Transverse colon (tissue), 4 donors: Measurements from ENCODE around the gene CHN1. TPM values are rescaled to one million over a fixed set of nuclear protein-coding genes. Genes with fewer than 3 reads are reported as not detected.

Experiments
- DNase-seq: peaks from one replicate; pipeline ENCODE4 v3.0.0-alpha.2; 2019
- H3K27ac ChIP-seq, 4 donors: fragments of 200-600 bp; sonication (generic); 2 replicates each; pipeline ENCODE4 v1.5.1; 2016 to 2018; ENCODE audit warnings: inconsistent platforms in 4 of 4
- H3K27me3 ChIP-seq: fragments of 200-600 bp; sonication (generic); 2 replicates; pipeline ENCODE4 v1.5.1; 2017; ENCODE audit warnings: inconsistent platforms
- H3K36me3 ChIP-seq, 4 donors: fragments of 200-600 bp; sonication (generic); 2 replicates each; pipeline ENCODE4 v1.5.1; 2017 to 2019; ENCODE audit warnings: inconsistent platforms in 4 of 4
- H3K4me1 ChIP-seq, 4 donors: fragments of 200-600 bp; sonication (generic); 2 replicates each; pipeline ENCODE4 v1.5.1; 2017 to 2020; ENCODE audit warnings: inconsistent platforms in 4 of 4
- H3K4me3 ChIP-seq, 4 donors: fragments of 200-600 bp; sonication (generic); 1 replicate in 1 of 4; 2 replicates in 3 of 4; pipeline versions ENCODE4 v1.5.1 to v1.6.1; 2017 to 2019; ENCODE audit warnings: inconsistent platforms in 4 of 4
- H3K9me3 ChIP-seq, 2 donors: fragments of 200-600 bp; sonication (generic); 2 replicates each; pipeline ENCODE4 v1.5.1; 2017 to 2019; ENCODE audit warnings: inconsistent platforms in 2 of 2
- EP300 ChIP-seq: sonication (generic); formaldehyde crosslinking; IDR thresholded peaks from one replicate; pipeline ENCODE4 v1.6.1; 2017; ENCODE audit warnings: antibody characterized with exemption, low read depth
- POLR2A ChIP-seq: fragments of 450-650 bp; IDR thresholded peaks from one replicate; pipeline ENCODE4 v1.6.1; 2016; ENCODE audit warnings: antibody characterized with exemption, mild to moderate bottlenecking, moderate library complexity
- POLR2AphosphoS5 ChIP-seq, 3 donors: sonication (generic); formaldehyde crosslinking; IDR thresholded peaks; one replicate each; pipeline ENCODE4 v1.6.1; 2016; ENCODE audit warnings: antibody characterized with exemption in 3 of 3
- WGBS, 2 donors: methylation state at CpG; one replicate each; pipeline ENCODE4 v1.1.5; 2018; ENCODE audit warnings: low coverage in 1 of 2; 5-methylcytosine and 5-hydroxymethylcytosine counted together
- in situ Hi-C, 4 donors: fragments of 200-750 bp; cut with MboI; loops; one replicate each; pipeline versions ENCODE4 v1.15.0 to v1.15.1; 2017; ENCODE audit warnings: low sequenced_read_pairs in 3 of 4, low pct_ligation_motif_present in 1 of 4, low pct_unique_long_range_greater_than_20kb in 1 of 4
- intact Hi-C: fragments of 100-400 bp; cut with DNase I; formaldehyde crosslinking; loops from one replicate; pipeline ENCODE4 v1.15.1; 2023; ENCODE audit warnings: low total_unique reads
- total RNA-seq, 4 donors: library from RNA; depleted of rRNA; stranded (reverse); fragments of >200 nt; gene quantifications; one replicate each; pipeline ENCODE4 v1.1.0, GENCODE V29; 2016
- TF ChIP-seq, protein P1 (sequence below), 5 experiments: fragments of 200-600 bp in 3 of 5; fragments of 450-650 bp in 2 of 5; sonication (generic) in 3 of 5; IDR thresholded peaks; 1 replicate in 2 of 5; 2 replicates in 3 of 5; pipeline ENCODE4 v1.5.1; 2016 to 2017; ENCODE audit warnings: antibody characterized with exemption in 5 of 5, inconsistent platforms in 3 of 5, mild to moderate bottlenecking in 2 of 5, moderate library complexity in 1 of 5

Gene CHN1
- total RNA-seq, 4 donors from 2014 or later = 1.6 to 3.2 (median 3.0) TPM; not detected in 1

DNA sequence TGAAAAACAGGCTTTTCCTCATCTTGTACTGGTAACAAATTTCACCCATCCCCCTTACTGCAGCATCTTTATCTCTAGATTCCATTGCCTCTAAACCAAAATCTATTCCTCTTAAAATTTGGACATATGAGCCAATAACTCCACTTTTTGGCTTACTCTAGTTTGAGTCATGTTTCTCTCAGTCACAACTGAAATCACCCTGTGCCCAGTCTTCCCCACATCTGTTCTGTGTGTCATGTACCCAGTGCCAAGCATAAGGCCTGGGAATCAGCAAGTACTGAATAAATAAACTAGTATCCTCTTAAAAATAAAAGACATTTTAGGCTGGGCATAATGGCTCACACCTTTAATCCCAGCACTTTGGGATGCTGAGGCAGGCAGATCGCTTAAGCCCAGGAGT lies 20.8 kb upstream of the CHN1 start:
- no peak overlapping the region for H3K4me3 ChIP-seq
- no peaks in the 10 kb centered on the region for H3K9me3 ChIP-seq
- TF ChIP-seq EP300 (no peak), POLR2AphosphoS5 (IDR thresholded peaks at IDR 0.05) (no peak)
- H3K27me3 ChIP-seq = no peaks in the 10 kb centered on the region
- in situ Hi-C loops = no loop called here
- 93% methylated on average over 1 of the region's 1 CpG; no CpG with 5 or more reads in 1 of the 2 donors for WGBS, 2 donors
- no peaks in the 10 kb centered on the region for H3K4me1 ChIP-seq
- no peak for DNase-seq
- H3K27ac ChIP-seq = no peak overlapping the region
- H3K36me3 ChIP-seq = no peaks in the 10 kb centered on the region
- intact Hi-C loops = no loop called here

GRCh38 chr2:175025233-175025632 lies 20.1 kb upstream of the CHN1 start:
- TF ChIP-seq, protein P1, sequence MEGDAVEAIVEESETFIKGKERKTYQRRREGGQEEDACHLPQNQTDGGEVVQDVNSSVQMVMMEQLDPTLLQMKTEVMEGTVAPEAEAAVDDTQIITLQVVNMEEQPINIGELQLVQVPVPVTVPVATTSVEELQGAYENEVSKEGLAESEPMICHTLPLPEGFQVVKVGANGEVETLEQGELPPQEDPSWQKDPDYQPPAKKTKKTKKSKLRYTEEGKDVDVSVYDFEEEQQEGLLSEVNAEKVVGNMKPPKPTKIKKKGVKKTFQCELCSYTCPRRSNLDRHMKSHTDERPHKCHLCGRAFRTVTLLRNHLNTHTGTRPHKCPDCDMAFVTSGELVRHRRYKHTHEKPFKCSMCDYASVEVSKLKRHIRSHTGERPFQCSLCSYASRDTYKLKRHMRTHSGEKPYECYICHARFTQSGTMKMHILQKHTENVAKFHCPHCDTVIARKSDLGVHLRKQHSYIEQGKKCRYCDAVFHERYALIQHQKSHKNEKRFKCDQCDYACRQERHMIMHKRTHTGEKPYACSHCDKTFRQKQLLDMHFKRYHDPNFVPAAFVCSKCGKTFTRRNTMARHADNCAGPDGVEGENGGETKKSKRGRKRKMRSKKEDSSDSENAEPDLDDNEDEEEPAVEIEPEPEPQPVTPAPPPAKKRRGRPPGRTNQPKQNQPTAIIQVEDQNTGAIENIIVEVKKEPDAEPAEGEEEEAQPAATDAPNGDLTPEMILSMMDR (IDR thresholded peaks at IDR 0.05) = no peak
- no peak overlapping the region for H3K27ac ChIP-seq
- WGBS, 2 donors = 51 to 75% methylated on average over 3 of the region's 3 CpGs
- no peaks in the 10 kb centered on the region for H3K4me1 ChIP-seq
- no peak for DNase-seq
- intact Hi-C loops (no loop called here), in situ Hi-C loops (no loop called here)
- H3K36me3 ChIP-seq = no peaks in the 10 kb centered on the region
- H3K4me3 ChIP-seq = no peak overlapping the region
- no peaks in the 10 kb centered on the region for H3K9me3 ChIP-seq
- no peaks in the 10 kb centered on the region for H3K27me3 ChIP-seq

- intact Hi-C loops (no loop called here), in situ Hi-C loops (no loop called here)
- Histone ChIP-seq H3K27me3 (no peaks in the 10 kb centered on the region), H3K27ac (no peak overlapping the region), H3K36me3 (no peaks in the 10 kb centered on the region), H3K4me1 (no peaks in the 10 kb centered on the region), H3K9me3 (no peaks in the 10 kb centered on the region), H3K4me3 (no peak overlapping the region)
- no peak for TF ChIP-seq EP300
- TF ChIP-seq POLR2AphosphoS5 (IDR thresholded peaks at IDR 0.05) = no peak
- no peak for TF ChIP-seq POLR2A
- TF ChIP-seq, protein P1 (IDR thresholded peaks at IDR 0.05) = no peak
- no peak for DNase-seq
- 63 to 73% methylated on average over 2 to 3 of the region's 3 CpGs for WGBS, 2 donors
Observed at GRCh38 chr2:175022923-175023322, 17.7 kb upstream of the CHN1 start.

DNA sequence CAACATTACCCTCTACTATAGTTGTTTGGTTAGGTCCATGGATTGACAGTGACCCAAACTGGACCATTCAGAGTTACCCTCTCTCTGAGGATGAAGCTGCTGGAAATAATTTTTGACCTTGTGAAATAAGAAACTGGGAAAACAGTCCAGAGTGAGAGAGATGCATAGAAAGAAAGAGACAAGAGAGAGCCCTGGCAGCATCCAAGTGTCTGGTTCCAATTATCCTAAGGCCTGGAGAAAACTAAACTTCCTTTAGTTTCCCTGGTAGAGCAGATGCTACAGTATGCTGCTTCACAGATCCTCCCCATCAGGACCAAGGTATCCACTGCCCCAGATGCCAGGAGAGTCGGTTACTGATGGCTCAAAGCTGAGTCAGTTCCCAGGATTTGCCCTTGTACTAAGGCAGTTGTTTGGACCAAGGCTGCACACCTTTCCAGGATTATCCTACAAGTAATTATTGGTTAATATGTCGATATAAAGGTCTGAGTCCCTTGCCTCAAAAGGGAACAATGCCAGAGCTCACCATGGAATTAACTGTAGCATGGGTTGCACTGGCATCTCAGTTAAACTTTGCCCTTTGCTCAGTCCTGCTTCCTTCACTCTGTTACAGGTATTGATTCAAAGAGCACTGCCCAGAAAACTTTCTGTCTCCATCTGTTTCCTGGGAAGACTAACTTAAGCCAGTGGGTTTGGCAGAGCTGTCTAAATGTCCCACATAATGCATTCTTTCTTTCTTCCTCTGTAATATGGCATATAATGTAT lies 14.6 kb upstream of the CHN1 start:
- Histone ChIP-seq H3K4me3 (no peak overlapping the region), H3K9me3 (no peaks in the 10 kb centered on the region), H3K27me3 (no peaks in the 10 kb centered on the region), H3K36me3 (no peaks in the 10 kb centered on the region), H3K27ac (no peak overlapping the region), H3K4me1 (no peaks in the 10 kb centered on the region)
- no peak for DNase-seq
- TF ChIP-seq POLR2A (no peak), EP300 (no peak), POLR2AphosphoS5 (IDR thresholded peaks at IDR 0.05) (no peak)
- TF ChIP-seq, protein P1 (IDR thresholded peaks at IDR 0.05) = no peak
- WGBS, 2 donors = 91% methylated on average over 2 of the region's 2 CpGs; no CpG with 5 or more reads in 1 of the 2 donors
- in situ Hi-C loops (no loop called here), intact Hi-C loops (no loop called here)
